Keratinocyte (primary cell): Measurements from ENCODE around the gene ADAMTS17. TPM values are rescaled to one million over a fixed set of nuclear protein-coding genes. Genes with fewer than 3 reads are reported as not detected.

ENCODE experiments used
- DNase-seq: peaks from one replicate; pipeline ENCODE4 v3.0.0-alpha.2; 2011; ENCODE audit warnings: low read depth, missing footprints, low spot score
- FAIRE-seq: peaks from 2 replicates; lab custom pipeline; 2011; peaks lifted over from hg19 to GRCh38; lab: Jason Lieb, UNC
- H2AFZ ChIP-seq: 2 replicates; pipeline ENCODE4 v1.6.0; 2012; ENCODE audit warnings: low read length, control low read depth, inconsistent platforms; ENCODE audit not compliant: control insufficient read depth
- H3K27ac ChIP-seq: 2 replicates; pipeline ENCODE4 v1.5.1; 2011; ENCODE audit warnings: low read length; ENCODE audit not compliant: control insufficient read depth, insufficient read depth
- H3K27me3 ChIP-seq: 3 replicates; pipeline ENCODE4 v1.6.0; 2011; ENCODE audit warnings: low read length; ENCODE audit not compliant: control insufficient read depth, insufficient read depth; ENCODE audit errors: extremely low read depth
- H3K36me3 ChIP-seq, 2 experiments: 2 replicates in 1 of 2; 3 replicates in 1 of 2; pipeline ENCODE4 v1.5.1; 2011; ENCODE audit warnings: low read length in 2 of 2, mild to moderate bottlenecking in 1 of 2; ENCODE audit not compliant: control insufficient read depth in 2 of 2, insufficient read depth in 2 of 2; ENCODE audit errors: extremely low read depth in 1 of 2
- H3K4me1 ChIP-seq: 3 replicates; pipeline ENCODE4 v1.5.1; 2011; ENCODE audit warnings: low read length; ENCODE audit not compliant: control insufficient read depth, insufficient read depth; ENCODE audit errors: extremely low read depth
- H3K4me2 ChIP-seq: 3 replicates; pipeline ENCODE4 v1.6.0; 2011; ENCODE audit warnings: low read depth, low read length; ENCODE audit not compliant: control insufficient read depth, insufficient read depth; ENCODE audit errors: extremely low read depth
- H3K4me3 ChIP-seq, 3 experiments: fragments of 200-600 bp in 1 of 3; sonication (generic) in 1 of 3; 2 replicates in 2 of 3; 3 replicates in 1 of 3; pipeline ENCODE4 v1.5.1; 2011 to 2016; ENCODE audit warnings: low read length in 3 of 3, mild to moderate bottlenecking in 3 of 3, control low read depth in 2 of 3, inconsistent platforms in 1 of 3, low read depth in 1 of 3, mixed read lengths in 1 of 3, mixed run types in 1 of 3, moderate library complexity in 1 of 3; ENCODE audit not compliant: control insufficient read depth in 2 of 3, insufficient read depth in 2 of 3; ENCODE audit errors: extremely low read depth in 1 of 3
- H3K79me2 ChIP-seq: 2 replicates; pipeline ENCODE4 v1.6.0; 2012; ENCODE audit warnings: low read length; ENCODE audit not compliant: control insufficient read depth, insufficient read depth
- H3K9ac ChIP-seq: 3 replicates; pipeline ENCODE4 v1.6.0; 2011; ENCODE audit warnings: low read length; ENCODE audit not compliant: control insufficient read depth, insufficient read depth; ENCODE audit errors: extremely low read depth
- H3K9me1 ChIP-seq: 3 replicates; pipeline ENCODE4 v1.6.0; 2011; ENCODE audit warnings: low read length; ENCODE audit not compliant: control insufficient read depth, insufficient read depth; ENCODE audit errors: extremely low read depth
- H3K9me3 ChIP-seq: 2 replicates; pipeline ENCODE4 v1.5.1; 2012; ENCODE audit warnings: low read depth, low read length; ENCODE audit not compliant: control insufficient read depth
- H4K20me1 ChIP-seq: 3 replicates; pipeline ENCODE4 v1.6.0; 2011; ENCODE audit warnings: low read length; ENCODE audit not compliant: control insufficient read depth, insufficient read depth; ENCODE audit errors: extremely low read depth
- EZH2 ChIP-seq: IDR thresholded peaks from one replicate; pipeline ENCODE4 v1.6.1; 2012; ENCODE audit warnings: inconsistent platforms, mild to moderate bottlenecking, low read length, moderate library complexity
- dilution Hi-C: fragments of 300-500 bp; cut with MboI; formaldehyde crosslinking; loops from one replicate; pipeline ENCODE4 v1.7.0; 2020; ENCODE audit warnings: low sequenced_read_pairs; ENCODE audit not compliant: extremely low pct_ligation_motif_present
- polyA plus RNA-seq, 5 experiments: library from polyadenylated mRNA; depleted of rRNA in 3 of 5; stranded (reverse) in 3 of 5; stranded (forward) in 1 of 5; unstranded in 1 of 5; fragments of >200 nt; gene quantifications; 1 replicate in 1 of 5; 2 replicates in 3 of 5; 3 replicates in 1 of 5; pipeline versions ENCODE4 v1.2.1 to v1.2.3, GENCODE V29; 2011 to 2012; ENCODE audit warnings: missing spikeins in 2 of 5, low read depth in 1 of 5, low replicate concordance in 1 of 5
- TF ChIP-seq, protein P1 (sequence below), 3 experiments: IDR thresholded peaks in 1 of 3; conservative IDR thresholded peaks in 1 of 3; optimal IDR thresholded peaks in 1 of 3; 2 replicates in 2 of 3; 3 replicates in 1 of 3; pipeline versions ENCODE3 to v1.5.1; 2011; ENCODE audit warnings: low read length in 3 of 3, mild to moderate bottlenecking in 3 of 3, moderate library complexity in 2 of 3, control low read depth in 1 of 3, inconsistent platforms in 1 of 3; ENCODE audit not compliant: insufficient read depth in 2 of 3; ENCODE audit errors: extremely low read depth in 1 of 3

ADAMTS17 gene
- polyA plus RNA-seq, 1 donor (not counting 4 experiments of a cell fraction or from before 2014, with no cell fraction given) = 0.18 TPM

DNA sequence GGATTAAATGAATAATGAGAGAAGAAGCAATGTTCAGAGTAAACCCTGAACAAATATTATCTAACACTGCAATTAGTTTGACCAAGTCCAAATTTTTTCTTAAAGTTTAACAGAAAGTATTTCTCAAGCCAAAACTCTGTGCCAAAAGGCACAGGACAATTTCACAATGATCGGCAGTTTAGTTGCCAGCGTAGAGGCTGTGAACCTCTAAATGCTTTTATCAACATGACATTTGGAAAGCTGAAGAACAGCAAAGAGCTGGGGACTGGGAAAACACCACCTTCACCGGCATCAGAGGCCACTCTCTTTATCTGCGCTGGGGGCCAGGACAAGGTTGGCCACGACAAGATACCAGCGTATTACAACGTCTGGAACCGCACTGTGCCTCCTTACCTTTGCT, 125.6 kb downstream of the ADAMTS17 start:
- no peaks in the 10 kb centered on the region for H3K9me1 ChIP-seq
- FAIRE-seq (no peak), DNase-seq (no peak)
- H3K27me3 ChIP-seq = peaks cover 17% of the 10 kb centered on the region
- H3K27ac ChIP-seq = no peak overlapping the region
- H3K4me3 ChIP-seq = no peak overlapping the region
- no peak overlapping the region for H3K9ac ChIP-seq
- dilution Hi-C loops = no loop called here
- no peak overlapping the region for H2AFZ ChIP-seq
- no peaks in the 10 kb centered on the region for H3K36me3 ChIP-seq
- peaks cover 9% of the 10 kb centered on the region for H3K4me1 ChIP-seq
- TF ChIP-seq EZH2 = no peak
- TF ChIP-seq, protein P1, sequence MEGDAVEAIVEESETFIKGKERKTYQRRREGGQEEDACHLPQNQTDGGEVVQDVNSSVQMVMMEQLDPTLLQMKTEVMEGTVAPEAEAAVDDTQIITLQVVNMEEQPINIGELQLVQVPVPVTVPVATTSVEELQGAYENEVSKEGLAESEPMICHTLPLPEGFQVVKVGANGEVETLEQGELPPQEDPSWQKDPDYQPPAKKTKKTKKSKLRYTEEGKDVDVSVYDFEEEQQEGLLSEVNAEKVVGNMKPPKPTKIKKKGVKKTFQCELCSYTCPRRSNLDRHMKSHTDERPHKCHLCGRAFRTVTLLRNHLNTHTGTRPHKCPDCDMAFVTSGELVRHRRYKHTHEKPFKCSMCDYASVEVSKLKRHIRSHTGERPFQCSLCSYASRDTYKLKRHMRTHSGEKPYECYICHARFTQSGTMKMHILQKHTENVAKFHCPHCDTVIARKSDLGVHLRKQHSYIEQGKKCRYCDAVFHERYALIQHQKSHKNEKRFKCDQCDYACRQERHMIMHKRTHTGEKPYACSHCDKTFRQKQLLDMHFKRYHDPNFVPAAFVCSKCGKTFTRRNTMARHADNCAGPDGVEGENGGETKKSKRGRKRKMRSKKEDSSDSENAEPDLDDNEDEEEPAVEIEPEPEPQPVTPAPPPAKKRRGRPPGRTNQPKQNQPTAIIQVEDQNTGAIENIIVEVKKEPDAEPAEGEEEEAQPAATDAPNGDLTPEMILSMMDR (optimal IDR thresholded peaks at IDR 0.05 in 1 of 3, IDR thresholded peaks at IDR 0.05 in 1 of 3, conservative IDR thresholded peaks at IDR 0.05 in 1 of 3; ENCODE audit: extremely low read depth in 1 of 3, insufficient read depth in 2 of 3, low read length in 3 of 3) = no peak
- H3K79me2 ChIP-seq = no peaks in the 10 kb centered on the region
- no peaks in the 10 kb centered on the region for H4K20me1 ChIP-seq
- H3K9me3 ChIP-seq = no peaks in the 10 kb centered on the region
- H3K4me2 ChIP-seq = no peak overlapping the region

DNA sequence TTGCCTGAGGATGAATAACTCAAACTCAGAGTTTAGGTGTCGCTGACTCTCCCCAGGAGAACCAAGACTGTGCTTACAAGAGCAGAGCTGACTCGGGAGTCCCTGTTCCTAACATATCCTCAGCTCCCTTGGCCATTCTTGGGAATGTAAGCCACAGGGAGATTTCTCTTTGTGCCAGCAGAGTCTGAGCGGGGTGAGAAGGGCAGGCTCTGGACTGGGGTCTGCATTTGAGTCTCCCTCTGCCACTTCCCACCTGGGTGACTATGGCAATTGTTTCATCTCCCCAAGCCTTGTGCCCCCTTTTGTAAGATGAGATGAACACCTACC, 126.0 kb downstream of the ADAMTS17 start:
- H3K9ac ChIP-seq = no peak overlapping the region
- dilution Hi-C loops = no loop called here
- no peaks in the 10 kb centered on the region for H3K9me1 ChIP-seq
- FAIRE-seq = no peak
- H3K4me3 ChIP-seq = no peak overlapping the region
- peaks cover 17% of the 10 kb centered on the region for H3K27me3 ChIP-seq
- no peak overlapping the region for H3K27ac ChIP-seq
- no peaks in the 10 kb centered on the region for H3K79me2 ChIP-seq
- no peak overlapping the region for H3K4me2 ChIP-seq
- peaks cover 9% of the 10 kb centered on the region for H3K4me1 ChIP-seq
- no peak overlapping the region for H2AFZ ChIP-seq
- no peak for TF ChIP-seq EZH2
- TF ChIP-seq, protein P1 (optimal IDR thresholded peaks at IDR 0.05 in 1 of 3, IDR thresholded peaks at IDR 0.05 in 1 of 3, conservative IDR thresholded peaks at IDR 0.05 in 1 of 3; ENCODE audit: extremely low read depth in 1 of 3, insufficient read depth in 2 of 3, low read length in 3 of 3) = no peak
- DNase-seq = no peak
- H4K20me1 ChIP-seq = no peaks in the 10 kb centered on the region
- H3K9me3 ChIP-seq = no peaks in the 10 kb centered on the region
- H3K36me3 ChIP-seq = no peaks in the 10 kb centered on the region
